ENCODE results near the gene IL17B. TPM values are rescaled to one million over a fixed set of nuclear protein-coding genes. Genes with fewer than 3 reads are reported as not detected.
A peak's percentile ranks its signal among the peaks of the same experiment; 100 is the strongest.

The IL17B gene
- total and polyA plus RNA-seq, 2 of the 13 experiments (the other 11 are each of a cell fraction or from before 2014, with no cell fraction given) = 0.29 to 2.6 TPM

DNA sequence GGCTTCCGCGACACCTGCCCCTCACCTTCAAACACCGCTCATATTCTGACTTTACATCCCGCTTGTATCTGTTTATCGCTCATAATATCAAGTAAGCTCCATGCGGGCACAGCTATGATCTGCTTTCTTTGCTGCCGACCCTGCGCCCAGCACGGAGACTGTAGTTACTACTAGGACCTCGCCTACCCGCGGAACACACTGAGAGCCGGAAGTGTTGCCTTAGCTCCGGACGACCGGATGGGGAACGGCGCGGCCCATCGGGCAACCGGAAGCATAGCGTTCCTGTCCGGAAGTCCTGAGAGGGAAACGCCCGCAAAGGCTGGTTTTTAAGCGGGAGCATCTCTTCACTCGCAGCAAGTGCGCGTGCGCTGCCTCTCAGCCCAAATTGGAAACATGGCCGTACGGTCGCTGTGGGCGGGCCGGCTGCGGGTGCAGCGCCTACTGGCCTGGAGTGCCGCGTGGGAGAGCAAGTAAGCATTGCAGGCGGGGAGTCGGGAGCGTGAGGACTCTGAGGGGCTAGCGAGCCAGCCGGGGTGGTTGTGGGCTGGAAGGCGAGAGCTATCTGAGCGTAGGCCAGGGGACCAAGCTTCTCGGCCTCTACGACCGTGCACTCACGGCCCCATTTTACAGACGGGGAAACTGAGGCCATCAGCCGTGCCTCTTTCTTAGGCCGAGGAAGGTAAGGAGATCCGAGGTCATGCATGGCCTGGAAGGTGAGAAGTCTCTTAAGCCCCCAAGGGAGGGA lies 33.8 kb downstream of the IL17B start, which contains the start of gene GRPEL2 (continued):
- TF ChIP-seq ISX (CRISPR knock-in tag; conservative IDR thresholded peaks at IDR 0.05) = peak; percentile 63; the same call in 1 of the 2 replicates
- TF ChIP-seq ZNF460 (CRISPR knock-in tag; IDR thresholded peaks at IDR 0.05; ENCODE audit: borderline replicate concordance) = no peak
- no peak for TF ChIP-seq NR2F1 (CRISPR knock-in tag; IDR thresholded peaks at IDR 0.05)
- 0 out of 2 replicates have a peak, but pooled peaks have one; percentile 67 for TF ChIP-seq RELA (CRISPR knock-in tag; IDR thresholded peaks at IDR 0.05)
- TF ChIP-seq, protein P1, sequence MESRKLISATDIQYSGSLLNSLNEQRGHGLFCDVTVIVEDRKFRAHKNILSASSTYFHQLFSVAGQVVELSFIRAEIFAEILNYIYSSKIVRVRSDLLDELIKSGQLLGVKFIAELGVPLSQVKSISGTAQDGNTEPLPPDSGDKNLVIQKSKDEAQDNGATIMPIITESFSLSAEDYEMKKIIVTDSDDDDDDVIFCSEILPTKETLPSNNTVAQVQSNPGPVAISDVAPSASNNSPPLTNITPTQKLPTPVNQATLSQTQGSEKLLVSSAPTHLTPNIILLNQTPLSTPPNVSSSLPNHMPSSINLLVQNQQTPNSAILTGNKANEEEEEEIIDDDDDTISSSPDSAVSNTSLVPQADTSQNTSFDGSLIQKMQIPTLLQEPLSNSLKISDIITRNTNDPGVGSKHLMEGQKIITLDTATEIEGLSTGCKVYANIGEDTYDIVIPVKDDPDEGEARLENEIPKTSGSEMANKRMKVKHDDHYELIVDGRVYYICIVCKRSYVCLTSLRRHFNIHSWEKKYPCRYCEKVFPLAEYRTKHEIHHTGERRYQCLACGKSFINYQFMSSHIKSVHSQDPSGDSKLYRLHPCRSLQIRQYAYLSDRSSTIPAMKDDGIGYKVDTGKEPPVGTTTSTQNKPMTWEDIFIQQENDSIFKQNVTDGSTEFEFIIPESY (CRISPR knock-in tag; IDR thresholded peaks at IDR 0.05) = 0 out of 2 replicates have a peak, but pooled peaks have one; percentile 6
- TF ChIP-seq ETV5 (CRISPR knock-in tag; IDR thresholded peaks at IDR 0.05; ENCODE audit: borderline replicate concordance) = peak; percentile 99
- no peak for TF ChIP-seq ZNF775 (CRISPR knock-in tag; IDR thresholded peaks at IDR 0.05; ENCODE audit: borderline replicate concordance)
- TF ChIP-seq MEF2D (CRISPR knock-in tag; IDR thresholded peaks at IDR 0.05) = peak; percentile 76; the same call in 1 of the 2 replicates
- peak; percentile 92 for TF ChIP-seq ZMYM4 (CRISPR knock-in tag; IDR thresholded peaks at IDR 0.05)
- TF ChIP-seq ARNT2 (CRISPR knock-in tag; IDR thresholded peaks at IDR 0.05; ENCODE audit: low read depth) = no peak; the same call in 1 of the 2 replicates
- TF ChIP-seq, protein P2, sequence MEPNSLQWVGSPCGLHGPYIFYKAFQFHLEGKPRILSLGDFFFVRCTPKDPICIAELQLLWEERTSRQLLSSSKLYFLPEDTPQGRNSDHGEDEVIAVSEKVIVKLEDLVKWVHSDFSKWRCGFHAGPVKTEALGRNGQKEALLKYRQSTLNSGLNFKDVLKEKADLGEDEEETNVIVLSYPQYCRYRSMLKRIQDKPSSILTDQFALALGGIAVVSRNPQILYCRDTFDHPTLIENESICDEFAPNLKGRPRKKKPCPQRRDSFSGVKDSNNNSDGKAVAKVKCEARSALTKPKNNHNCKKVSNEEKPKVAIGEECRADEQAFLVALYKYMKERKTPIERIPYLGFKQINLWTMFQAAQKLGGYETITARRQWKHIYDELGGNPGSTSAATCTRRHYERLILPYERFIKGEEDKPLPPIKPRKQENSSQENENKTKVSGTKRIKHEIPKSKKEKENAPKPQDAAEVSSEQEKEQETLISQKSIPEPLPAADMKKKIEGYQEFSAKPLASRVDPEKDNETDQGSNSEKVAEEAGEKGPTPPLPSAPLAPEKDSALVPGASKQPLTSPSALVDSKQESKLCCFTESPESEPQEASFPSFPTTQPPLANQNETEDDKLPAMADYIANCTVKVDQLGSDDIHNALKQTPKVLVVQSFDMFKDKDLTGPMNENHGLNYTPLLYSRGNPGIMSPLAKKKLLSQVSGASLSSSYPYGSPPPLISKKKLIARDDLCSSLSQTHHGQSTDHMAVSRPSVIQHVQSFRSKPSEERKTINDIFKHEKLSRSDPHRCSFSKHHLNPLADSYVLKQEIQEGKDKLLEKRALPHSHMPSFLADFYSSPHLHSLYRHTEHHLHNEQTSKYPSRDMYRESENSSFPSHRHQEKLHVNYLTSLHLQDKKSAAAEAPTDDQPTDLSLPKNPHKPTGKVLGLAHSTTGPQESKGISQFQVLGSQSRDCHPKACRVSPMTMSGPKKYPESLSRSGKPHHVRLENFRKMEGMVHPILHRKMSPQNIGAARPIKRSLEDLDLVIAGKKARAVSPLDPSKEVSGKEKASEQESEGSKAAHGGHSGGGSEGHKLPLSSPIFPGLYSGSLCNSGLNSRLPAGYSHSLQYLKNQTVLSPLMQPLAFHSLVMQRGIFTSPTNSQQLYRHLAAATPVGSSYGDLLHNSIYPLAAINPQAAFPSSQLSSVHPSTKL (CRISPR knock-in tag; IDR thresholded peaks at IDR 0.05) = peak; percentile 65; the same call in 1 of the 2 replicates
- no peak for TF ChIP-seq ZNF883 (CRISPR knock-in tag; IDR thresholded peaks at IDR 0.05; ENCODE audit: not compliant biosample characterization)
- peak; percentile 58 for TF ChIP-seq PITX1 (CRISPR knock-in tag; IDR thresholded peaks at IDR 0.05)
- TF ChIP-seq, protein P3, sequence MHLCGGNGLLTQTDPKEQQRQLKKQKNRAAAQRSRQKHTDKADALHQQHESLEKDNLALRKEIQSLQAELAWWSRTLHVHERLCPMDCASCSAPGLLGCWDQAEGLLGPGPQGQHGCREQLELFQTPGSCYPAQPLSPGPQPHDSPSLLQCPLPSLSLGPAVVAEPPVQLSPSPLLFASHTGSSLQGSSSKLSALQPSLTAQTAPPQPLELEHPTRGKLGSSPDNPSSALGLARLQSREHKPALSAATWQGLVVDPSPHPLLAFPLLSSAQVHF (CRISPR knock-in tag; IDR thresholded peaks at IDR 0.05) = peak; percentile 67; the same call in 1 of the 2 replicates
- 0 out of 2 replicates have a peak, but pooled peaks have one; percentile 32 for TF ChIP-seq ZBTB7A (CRISPR knock-in tag; IDR thresholded peaks at IDR 0.05)
- TF ChIP-seq, protein P4, sequence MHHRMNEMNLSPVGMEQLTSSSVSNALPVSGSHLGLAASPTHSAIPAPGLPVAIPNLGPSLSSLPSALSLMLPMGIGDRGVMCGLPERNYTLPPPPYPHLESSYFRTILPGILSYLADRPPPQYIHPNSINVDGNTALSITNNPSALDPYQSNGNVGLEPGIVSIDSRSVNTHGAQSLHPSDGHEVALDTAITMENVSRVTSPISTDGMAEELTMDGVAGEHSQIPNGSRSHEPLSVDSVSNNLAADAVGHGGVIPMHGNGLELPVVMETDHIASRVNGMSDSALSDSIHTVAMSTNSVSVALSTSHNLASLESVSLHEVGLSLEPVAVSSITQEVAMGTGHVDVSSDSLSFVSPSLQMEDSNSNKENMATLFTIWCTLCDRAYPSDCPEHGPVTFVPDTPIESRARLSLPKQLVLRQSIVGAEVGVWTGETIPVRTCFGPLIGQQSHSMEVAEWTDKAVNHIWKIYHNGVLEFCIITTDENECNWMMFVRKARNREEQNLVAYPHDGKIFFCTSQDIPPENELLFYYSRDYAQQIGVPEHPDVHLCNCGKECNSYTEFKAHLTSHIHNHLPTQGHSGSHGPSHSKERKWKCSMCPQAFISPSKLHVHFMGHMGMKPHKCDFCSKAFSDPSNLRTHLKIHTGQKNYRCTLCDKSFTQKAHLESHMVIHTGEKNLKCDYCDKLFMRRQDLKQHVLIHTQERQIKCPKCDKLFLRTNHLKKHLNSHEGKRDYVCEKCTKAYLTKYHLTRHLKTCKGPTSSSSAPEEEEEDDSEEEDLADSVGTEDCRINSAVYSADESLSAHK (CRISPR knock-in tag; IDR thresholded peaks at IDR 0.05; ENCODE audit: borderline replicate concordance) = no peak; the same call in 1 of the 2 replicates
- TF ChIP-seq ZNF747 (CRISPR knock-in tag; IDR thresholded peaks at IDR 0.05; ENCODE audit: borderline replicate concordance) = peak; percentile 64; the same call in 1 of the 2 replicates
